Activated CD8-positive, alpha-beta memory T cell treated with anti-CD3 and anti-CD28 coated beads for 48 hours (primary cell): ENCODE data around the gene GMDS.
A peak's percentile ranks its signal among the peaks of the same experiment; 100 is the strongest.

ENCODE experiments used
- DNase-seq, 3 experiments: peaks; one replicate each; pipeline ENCODE4 v3.0.0-alpha.2; 2020; ENCODE audit warnings: low read depth in 2 of 3, low spot score in 2 of 3

GMDS gene

DNA sequence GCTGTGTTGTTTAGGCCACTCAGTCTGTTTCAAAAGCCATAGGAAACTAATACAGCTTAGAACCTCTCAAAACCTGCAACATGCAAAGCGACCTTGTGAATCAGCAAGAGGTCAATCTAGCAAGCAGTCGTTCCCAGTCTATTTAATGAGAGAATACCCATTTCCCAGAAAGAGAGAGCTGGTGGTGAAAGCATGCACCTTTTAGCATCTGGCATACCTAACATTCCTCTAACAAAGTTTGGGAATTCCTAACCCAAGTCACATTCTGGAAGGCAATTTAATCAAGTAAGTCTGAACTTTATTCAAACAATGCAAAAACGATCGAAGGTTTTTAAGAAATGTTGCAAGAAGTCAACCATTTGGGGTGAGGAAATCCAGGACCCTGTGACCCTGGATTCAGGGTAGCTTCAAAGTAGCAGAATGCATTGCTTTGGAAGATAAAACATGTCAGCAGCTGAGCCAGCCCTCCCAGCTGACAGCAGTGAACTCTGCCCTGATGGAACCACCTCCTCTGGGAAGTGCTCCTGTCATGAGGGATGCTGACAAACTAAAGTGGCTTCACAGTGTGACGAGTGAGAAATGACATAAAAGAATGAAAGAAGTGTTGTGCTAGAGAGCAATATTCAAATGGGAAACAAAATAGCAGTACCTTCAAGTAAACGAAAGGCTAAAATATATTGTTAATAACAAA, 104.8 kb downstream of the GMDS start:
- DNase-seq: no peak

- no peak for DNase-seq
Measured at GRCh38 chr6:2135401-2135800, 110.0 kb downstream of the GMDS start.

- DNase-seq: no peak
Measured at GRCh38 chr6:2134554-2134953, 110.9 kb downstream of the GMDS start.

DNA sequence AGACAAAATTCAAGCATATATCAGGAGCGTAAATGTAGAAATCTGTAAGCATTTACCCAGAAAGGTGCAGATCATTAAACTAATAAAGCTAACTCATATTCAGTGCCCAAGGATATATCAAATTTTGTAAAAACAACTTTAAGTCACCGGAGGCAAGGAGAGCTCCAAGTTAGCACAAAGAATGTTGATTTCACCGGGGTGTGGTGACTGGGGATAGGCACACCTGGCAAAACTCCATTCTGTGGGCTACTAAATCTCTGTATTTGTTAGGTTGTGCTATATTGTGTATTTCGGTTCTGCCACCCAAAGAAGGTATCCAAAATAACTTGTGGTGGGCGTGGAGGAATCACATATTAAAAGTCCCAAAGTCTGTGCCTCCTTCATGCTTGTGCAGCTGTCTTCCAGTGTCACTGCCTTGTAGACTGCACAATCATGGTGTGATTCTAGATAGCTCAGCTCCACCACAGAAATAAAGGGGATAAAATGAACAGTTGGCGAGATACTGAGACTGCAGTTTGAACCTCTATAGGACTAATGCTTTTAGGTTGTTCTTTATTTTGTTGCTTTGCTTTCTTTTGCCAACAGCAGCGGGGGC, 111.6 kb downstream of the GMDS start:
- DNase-seq: no peak

DNA sequence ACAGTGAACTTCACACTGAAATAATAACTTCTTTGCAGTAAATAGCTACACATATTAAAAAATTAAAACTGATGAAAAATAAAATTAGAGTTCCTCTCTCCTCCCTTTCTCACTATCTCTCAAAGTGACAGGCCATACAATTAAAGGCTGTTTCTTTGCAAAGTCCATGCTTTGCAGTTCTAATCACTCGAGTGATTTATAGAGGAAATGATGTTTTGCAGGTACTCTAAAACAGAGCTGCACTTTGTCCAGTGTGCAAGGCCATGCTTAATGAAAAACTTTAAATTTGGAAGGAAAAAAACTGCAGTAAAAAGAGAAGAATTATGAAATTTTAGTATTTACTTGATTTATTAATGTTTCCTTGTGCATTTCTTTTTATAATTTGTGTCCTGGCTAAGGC, 112.5 kb downstream of the GMDS start:
- no peak for DNase-seq

DNA sequence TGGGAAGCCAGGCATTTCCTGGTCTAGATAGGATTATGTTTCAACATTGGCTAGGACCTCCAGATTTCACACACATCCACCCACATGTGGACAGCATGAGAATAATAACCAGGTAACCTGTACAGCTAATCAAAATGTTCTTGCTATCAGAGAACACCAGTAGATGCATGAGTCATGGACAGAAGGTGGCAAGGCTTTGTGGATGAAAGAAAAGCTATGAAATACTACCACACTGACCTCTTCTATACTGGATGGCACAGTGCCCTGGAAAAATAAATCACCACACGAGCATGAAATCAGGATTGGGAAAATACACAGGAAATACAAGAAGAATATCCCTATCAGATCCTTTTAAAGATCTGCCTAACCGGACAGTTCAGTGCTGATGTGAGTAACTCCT, 113.0 kb downstream of the GMDS start:
- no peak for DNase-seq

DNA sequence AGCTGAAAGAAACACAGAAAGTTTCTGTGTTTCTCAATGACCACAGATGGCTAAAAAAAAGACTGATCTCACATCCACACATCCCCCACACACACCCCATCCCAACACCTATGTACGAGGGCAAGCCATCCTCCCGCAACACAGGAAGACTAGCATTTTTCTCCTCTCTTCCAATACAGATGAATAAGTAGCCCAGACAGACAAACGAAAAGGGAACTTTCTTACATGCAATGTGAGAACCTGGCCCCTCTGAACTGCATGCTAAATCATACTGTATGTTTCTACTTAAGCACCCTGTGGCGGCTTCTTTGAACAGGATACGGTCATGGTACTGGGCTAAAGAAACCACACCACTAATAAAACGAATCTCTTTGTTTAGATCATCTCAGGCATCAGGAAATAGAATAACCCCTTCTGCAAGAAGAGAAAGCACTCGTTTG, 116.2 kb downstream of the GMDS start:
- DNase-seq: no peak

GRCh38 chr6:2127484-2127911, 117.9 kb downstream of the GMDS start:
- peak; percentile 36 to 59 (median 47) for DNase-seq

DNA sequence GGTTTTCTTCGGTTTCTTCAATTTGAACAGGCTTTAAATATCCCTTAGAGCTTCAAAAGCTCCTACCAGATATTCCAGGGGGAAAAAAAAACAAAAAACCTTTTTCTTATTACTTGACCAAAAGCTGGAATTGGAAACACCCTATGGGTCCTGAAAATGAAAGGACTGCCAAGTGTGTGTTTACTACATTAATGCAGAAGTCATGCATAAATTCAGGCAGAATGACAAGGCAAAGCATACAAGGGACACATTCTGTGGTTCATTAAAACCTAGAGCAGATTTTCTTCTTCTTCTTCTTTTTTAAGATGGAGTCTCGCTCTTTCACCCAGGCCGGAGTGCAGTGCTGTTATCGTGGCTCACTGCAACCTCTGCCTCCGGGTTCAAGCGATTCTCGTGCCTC, 119.1 kb downstream of the GMDS start:
- no peak for DNase-seq

DNA sequence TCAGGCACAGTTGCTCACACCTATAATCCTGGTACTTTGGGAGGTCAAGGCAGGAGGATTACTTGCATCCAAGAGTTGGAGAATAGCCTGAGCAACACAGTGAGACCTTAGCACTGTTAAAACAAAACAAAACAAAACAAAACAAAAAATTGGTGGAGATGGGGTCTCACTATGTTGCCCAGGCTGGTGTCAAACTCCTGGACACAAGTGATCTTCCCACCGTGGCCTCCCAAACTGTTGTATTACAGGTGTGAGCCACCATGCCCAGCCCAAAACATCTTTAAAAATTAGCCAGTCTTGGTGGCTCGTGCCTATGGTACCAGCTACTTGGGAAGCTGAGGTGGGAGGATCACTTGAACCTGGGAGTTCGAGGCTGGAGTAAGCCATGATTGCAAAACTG, 120.2 kb downstream of the GMDS start:
- DNase-seq: no peak

DNA sequence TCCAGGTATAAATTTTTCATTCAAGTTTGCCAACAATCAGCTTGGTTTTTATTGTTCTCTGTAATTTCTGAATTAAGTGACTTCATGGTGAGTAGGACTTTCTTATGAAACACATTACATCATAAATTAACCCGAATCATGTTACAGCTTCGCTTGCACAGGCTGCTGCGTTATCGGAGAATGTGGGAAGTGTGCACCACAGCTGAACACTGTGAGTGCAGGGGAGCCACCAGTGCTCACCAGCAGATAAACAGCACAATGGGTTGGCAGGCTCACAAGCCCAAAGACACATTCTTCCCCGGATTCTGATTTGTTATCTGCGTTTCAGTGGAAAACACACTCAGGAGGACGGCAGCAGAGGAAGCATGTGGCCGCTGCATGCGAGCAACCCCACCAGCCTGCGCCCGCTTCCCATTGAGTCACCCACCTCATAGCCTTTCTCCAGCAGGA, 121.1 kb downstream of the GMDS start:
- DNase-seq: no peak

DNA sequence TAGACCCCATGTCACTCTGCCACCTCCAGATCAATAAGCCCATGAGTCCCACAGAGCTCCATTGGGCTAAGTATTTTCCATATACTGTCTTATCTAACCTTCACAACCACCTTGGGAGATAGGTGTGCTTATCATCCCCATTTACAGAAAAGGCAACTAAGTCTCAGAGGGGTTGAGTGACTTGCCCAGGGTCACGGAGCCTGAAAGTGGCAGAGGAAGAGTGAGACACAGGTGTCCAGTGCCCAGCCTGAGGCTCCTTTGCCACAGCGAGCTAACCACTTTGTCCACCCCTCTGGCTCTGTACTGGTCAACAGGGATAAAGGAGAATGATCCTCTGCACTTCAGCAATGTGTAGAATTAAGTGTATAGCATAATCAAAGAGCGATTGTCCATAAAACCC, 124.5 kb downstream of the GMDS start:
- DNase-seq: no peak

DNA sequence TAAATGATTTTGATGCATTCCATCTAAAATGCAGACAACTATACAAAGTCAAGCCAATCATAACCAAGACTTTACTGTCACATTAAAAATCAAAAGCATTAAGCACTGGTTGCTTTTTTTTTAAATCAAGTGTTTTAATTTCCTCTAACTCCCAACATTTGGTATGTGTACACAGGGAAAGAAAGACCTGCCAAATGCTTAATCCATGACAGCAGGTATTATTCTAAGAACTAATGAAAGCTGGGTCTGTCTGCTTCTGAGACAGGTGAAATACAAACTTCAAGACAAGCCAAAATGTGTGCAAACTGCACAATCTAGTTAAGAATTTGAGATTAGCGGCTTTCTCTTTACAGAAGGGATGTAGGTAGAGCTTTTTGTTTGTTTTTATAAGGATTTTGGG, 126.1 kb downstream of the GMDS start:
- no peak for DNase-seq

GRCh38 chr6:2118136-2118535, 127.3 kb downstream of the GMDS start:
- DNase-seq: no peak

GRCh38 chr6:2117447-2117846, 128.0 kb downstream of the GMDS start:
- no peak for DNase-seq

- no peak for DNase-seq
Measured at GRCh38 chr6:2116496-2116895, 128.9 kb downstream of the GMDS start.

GRCh38 chr6:2114100-2114499, 131.3 kb downstream of the GMDS start:
- no peak for DNase-seq

DNA sequence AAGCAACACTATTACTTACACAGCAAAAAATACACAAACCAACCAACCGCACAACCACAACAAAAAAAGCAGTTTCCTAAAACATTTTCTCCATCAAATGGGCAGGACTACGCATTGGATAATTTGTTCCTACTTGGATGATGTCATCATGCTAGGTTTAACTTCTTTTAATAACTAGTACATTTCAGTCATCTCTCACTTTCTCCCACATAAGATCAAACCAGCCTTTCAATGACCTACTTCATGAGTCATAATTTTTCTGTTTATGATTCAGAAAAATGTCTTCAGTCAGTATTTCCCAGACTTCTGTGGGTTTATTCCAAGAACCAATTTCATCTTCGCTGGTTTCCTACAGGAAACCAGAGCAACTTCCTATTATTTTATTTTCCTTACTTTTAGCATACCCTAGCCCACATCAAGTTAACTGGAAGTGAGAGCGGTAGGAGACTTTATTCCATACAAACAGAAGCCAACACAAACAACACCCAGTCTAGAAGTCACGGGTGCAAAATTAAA, 134.2 kb downstream of the GMDS start:
- no peak for DNase-seq

DNA sequence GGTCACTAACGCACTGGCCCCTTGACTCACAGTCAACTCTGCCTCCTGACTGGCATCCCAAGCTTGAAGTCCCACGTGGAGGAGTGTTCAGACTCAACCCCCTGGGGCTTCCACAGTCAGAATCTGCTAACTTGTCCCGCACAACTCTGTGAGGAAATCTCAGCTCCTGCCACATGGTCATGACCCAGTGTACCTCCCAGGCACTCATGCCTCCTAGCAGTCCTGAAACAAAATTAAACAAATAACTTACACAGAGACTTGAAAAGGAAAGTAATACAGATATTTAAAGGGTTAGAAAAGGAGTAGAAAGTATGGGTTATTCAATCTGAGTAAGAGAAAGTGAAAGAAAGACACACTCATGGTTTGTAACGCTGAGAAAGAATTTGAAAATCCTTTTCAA, 134.9 kb downstream of the GMDS start:
- DNase-seq: no peak

- DNase-seq: no peak
Measured at GRCh38 chr6:2109796-2110195, 135.6 kb downstream of the GMDS start.

DNA sequence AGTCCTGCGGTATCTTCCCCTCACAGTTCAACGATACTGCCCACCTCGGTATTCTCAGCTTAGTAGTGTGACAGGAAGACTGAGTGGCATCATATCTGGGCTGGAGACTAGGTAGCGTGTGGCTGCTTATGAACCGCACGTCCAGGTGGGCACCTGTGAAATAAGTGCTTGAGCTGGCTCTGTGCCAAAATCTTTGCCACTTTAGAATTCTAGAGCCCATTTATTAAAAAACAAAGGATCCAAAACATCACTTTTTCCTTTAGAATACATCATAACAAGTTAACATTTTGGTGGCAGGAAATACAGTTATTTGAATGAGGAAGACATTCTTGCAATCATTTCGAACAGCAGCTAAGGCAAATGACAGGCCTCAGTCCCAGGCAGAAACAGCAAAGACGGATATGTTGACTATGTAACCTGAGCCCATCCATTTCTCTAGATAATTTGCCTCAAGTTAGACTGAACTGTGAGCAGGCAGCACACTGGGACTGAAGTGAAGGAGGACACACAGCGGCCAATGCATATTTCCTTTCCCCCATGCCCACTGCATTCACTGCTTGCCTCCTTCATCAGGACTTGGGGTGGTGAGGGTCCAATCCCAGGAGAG, 136.6 kb downstream of the GMDS start:
- DNase-seq: no peak

DNA sequence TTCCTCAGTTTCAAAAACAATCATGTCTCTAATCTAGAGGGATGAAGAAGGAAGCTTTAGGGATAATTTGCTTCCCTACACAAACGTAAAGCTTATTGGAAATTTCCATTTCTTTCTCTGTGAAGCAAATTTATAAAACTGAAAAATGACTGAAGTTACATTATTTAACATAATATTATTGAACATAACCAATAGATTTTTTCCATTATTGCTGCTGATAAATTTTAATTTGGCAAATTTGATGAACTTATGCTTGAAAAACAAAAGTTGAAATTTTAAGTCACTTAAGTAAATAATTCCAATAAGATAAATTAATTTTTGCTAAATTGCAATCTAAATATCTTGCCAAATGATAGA, 140.9 kb downstream of the GMDS start:
- DNase-seq: no peak
